ENCODE measurements around the gene HRH3. TPM values are rescaled to one million over a fixed set of nuclear protein-coding genes. Genes with fewer than 3 reads are reported as not detected.

HRH3 gene
- polyA plus RNA-seq, 1 donor from 2014 or later = 2.8 TPM

DNA sequence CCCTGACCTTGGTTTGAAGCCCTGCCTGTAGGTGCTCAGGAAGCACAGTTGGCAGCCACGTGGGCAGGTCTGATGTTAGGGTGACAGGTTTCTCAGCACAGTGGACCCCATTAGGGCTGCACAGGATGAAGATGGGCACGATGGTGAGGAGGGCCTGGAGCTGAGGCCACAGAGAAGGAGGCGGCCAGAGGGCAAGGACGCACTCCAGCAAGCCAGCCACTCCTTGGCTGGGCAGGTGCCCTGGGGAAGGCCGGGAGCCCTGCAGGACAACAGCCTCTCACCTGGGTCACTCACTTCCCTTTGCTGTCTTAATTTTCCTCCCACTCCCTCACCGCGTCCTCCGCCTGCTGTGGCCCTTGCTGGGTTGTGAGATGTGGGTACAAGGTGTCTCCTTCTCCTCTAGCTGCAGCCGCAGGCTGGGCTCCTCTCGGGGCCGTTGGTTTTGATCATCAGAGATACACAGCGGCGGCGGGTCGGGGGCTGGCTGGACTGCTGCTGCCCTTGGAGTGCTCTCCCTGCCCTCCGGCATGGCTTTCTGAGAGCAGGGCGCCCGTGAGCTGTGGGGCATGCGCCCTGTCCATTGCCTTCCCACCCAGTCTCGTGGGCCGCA is 23.9 kb upstream of the HRH3 start:
- Histone ChIP-seq H3K9me2 (ENCODE audit: insufficient read depth, low read length) (no peaks in the 10 kb centered on the region), H3K4me3 (ENCODE audit: low read length) (no peak overlapping the region), H2AFZ (ENCODE audit: low read depth, low read length) (no peak overlapping the region), H3K27ac (ENCODE audit: low read length) (no peak overlapping the region), H3K9ac (ENCODE audit: low read length) (no peak overlapping the region), H3K36me3 (ENCODE audit: insufficient read depth, low read length) (no peaks in the 10 kb centered on the region), H3F3A (ENCODE audit: insufficient read depth, low read length, poor library complexity, severe bottlenecking) (no peaks in the 10 kb centered on the region), H4K20me1 (ENCODE audit: insufficient read depth) (no peaks in the 10 kb centered on the region), H3K79me2 (replicated peaks; ENCODE audit: insufficient read depth, low read length) (peaks cover 63% of the 10 kb centered on the region), H3K27me3 (ENCODE audit: insufficient read depth, low read depth, low read length) (no peaks in the 10 kb centered on the region), H3K4me2 (ENCODE audit: low read length) (no peak overlapping the region), H3K9me3 (ENCODE audit: low read length) (no peaks in the 10 kb centered on the region)
- TF ChIP-seq TAF1 (IDR thresholded peaks at IDR 0.05; ENCODE audit: low read depth) (no peak), MXI1 (conservative IDR thresholded peaks at IDR 0.05; ENCODE audit: poor library complexity, severe bottlenecking) (no peak), EZH2 (IDR thresholded peaks at IDR 0.05; ENCODE audit: borderline replicate concordance, insufficient read depth, low read length, poor library complexity, severe bottlenecking) (no peak), SMC3 (conservative IDR thresholded peaks at IDR 0.05; ENCODE audit: poor library complexity) (no peak), RAD21 (conservative IDR thresholded peaks at IDR 0.05) (no peak), POLR2AphosphoS5 (IDR thresholded peaks at IDR 0.05) (no peak), EP300 (conservative IDR thresholded peaks at IDR 0.05; ENCODE audit: poor library complexity, severe bottlenecking) (no peak)
- TF ChIP-seq, protein P1, sequence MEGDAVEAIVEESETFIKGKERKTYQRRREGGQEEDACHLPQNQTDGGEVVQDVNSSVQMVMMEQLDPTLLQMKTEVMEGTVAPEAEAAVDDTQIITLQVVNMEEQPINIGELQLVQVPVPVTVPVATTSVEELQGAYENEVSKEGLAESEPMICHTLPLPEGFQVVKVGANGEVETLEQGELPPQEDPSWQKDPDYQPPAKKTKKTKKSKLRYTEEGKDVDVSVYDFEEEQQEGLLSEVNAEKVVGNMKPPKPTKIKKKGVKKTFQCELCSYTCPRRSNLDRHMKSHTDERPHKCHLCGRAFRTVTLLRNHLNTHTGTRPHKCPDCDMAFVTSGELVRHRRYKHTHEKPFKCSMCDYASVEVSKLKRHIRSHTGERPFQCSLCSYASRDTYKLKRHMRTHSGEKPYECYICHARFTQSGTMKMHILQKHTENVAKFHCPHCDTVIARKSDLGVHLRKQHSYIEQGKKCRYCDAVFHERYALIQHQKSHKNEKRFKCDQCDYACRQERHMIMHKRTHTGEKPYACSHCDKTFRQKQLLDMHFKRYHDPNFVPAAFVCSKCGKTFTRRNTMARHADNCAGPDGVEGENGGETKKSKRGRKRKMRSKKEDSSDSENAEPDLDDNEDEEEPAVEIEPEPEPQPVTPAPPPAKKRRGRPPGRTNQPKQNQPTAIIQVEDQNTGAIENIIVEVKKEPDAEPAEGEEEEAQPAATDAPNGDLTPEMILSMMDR (IDR thresholded peaks at IDR 0.05; ENCODE audit: poor library complexity, severe bottlenecking) = no peak
- TF ChIP-seq, protein P2, sequence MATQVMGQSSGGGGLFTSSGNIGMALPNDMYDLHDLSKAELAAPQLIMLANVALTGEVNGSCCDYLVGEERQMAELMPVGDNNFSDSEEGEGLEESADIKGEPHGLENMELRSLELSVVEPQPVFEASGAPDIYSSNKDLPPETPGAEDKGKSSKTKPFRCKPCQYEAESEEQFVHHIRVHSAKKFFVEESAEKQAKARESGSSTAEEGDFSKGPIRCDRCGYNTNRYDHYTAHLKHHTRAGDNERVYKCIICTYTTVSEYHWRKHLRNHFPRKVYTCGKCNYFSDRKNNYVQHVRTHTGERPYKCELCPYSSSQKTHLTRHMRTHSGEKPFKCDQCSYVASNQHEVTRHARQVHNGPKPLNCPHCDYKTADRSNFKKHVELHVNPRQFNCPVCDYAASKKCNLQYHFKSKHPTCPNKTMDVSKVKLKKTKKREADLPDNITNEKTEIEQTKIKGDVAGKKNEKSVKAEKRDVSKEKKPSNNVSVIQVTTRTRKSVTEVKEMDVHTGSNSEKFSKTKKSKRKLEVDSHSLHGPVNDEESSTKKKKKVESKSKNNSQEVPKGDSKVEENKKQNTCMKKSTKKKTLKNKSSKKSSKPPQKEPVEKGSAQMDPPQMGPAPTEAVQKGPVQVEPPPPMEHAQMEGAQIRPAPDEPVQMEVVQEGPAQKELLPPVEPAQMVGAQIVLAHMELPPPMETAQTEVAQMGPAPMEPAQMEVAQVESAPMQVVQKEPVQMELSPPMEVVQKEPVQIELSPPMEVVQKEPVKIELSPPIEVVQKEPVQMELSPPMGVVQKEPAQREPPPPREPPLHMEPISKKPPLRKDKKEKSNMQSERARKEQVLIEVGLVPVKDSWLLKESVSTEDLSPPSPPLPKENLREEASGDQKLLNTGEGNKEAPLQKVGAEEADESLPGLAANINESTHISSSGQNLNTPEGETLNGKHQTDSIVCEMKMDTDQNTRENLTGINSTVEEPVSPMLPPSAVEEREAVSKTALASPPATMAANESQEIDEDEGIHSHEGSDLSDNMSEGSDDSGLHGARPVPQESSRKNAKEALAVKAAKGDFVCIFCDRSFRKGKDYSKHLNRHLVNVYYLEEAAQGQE (IDR thresholded peaks at IDR 0.05; ENCODE audit: borderline replicate concordance) = no peak

DNA sequence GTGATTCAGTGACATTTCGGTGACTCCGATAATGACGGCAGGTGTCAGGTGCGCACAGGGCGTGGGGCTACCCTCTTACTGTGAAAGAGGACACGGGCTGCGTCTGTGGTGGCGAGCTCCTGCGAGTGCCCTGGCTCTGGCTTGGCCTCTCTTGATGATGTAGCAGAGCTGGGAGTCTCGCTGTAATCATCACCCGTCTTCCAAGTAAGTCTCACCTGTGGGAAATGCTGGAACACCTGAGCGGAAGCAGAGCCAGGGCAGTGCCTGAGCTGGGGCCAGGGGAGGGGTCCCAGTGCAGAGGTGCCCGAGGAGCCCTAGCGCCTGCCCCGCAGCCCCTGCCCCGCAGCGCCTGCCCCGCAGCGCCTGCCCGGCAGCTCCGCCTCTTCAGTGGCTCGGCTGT is 23.0 kb upstream of the HRH3 start:
- H3K9me2 ChIP-seq (ENCODE audit: insufficient read depth, low read length) = no peaks in the 10 kb centered on the region
- H4K20me1 ChIP-seq (ENCODE audit: insufficient read depth) = no peaks in the 10 kb centered on the region
- H3K27me3 ChIP-seq (ENCODE audit: insufficient read depth, low read depth, low read length) = no peaks in the 10 kb centered on the region
- TF ChIP-seq TAF1 (IDR thresholded peaks at IDR 0.05; ENCODE audit: low read depth) = no peak
- no peak for TF ChIP-seq RAD21 (conservative IDR thresholded peaks at IDR 0.05)
- TF ChIP-seq, protein P1 (IDR thresholded peaks at IDR 0.05; ENCODE audit: poor library complexity, severe bottlenecking) = no peak
- no peak for TF ChIP-seq POLR2AphosphoS5 (IDR thresholded peaks at IDR 0.05)
- no peak for TF ChIP-seq EZH2 (IDR thresholded peaks at IDR 0.05; ENCODE audit: borderline replicate concordance, insufficient read depth, low read length, poor library complexity, severe bottlenecking)
- TF ChIP-seq EP300 (conservative IDR thresholded peaks at IDR 0.05; ENCODE audit: poor library complexity, severe bottlenecking) = no peak
- no peak for TF ChIP-seq MXI1 (conservative IDR thresholded peaks at IDR 0.05; ENCODE audit: poor library complexity, severe bottlenecking)
- TF ChIP-seq, protein P2 (IDR thresholded peaks at IDR 0.05; ENCODE audit: borderline replicate concordance) = no peak
- no peak for TF ChIP-seq SMC3 (conservative IDR thresholded peaks at IDR 0.05; ENCODE audit: poor library complexity)
- H3K79me2 ChIP-seq (replicated peaks; ENCODE audit: insufficient read depth, low read length) = peaks cover 60% of the 10 kb centered on the region
- no peak overlapping the region for H3K4me3 ChIP-seq (ENCODE audit: low read length)
- H3K4me2 ChIP-seq (ENCODE audit: low read length) = no peak overlapping the region
- no peak overlapping the region for H2AFZ ChIP-seq (ENCODE audit: low read depth, low read length)
- H3K9ac ChIP-seq (ENCODE audit: low read length) = no peak overlapping the region
- no peak overlapping the region for H3K27ac ChIP-seq (ENCODE audit: low read length)
- H3F3A ChIP-seq (ENCODE audit: insufficient read depth, low read length, poor library complexity, severe bottlenecking) = no peaks in the 10 kb centered on the region
- no peaks in the 10 kb centered on the region for H3K9me3 ChIP-seq (ENCODE audit: low read length)
- no peaks in the 10 kb centered on the region for H3K36me3 ChIP-seq (ENCODE audit: insufficient read depth, low read length)
